ENCODE data around the gene ZNF362. TPM values are rescaled to one million over a fixed set of nuclear protein-coding genes. Genes with fewer than 3 reads are reported as not detected.
A peak's percentile ranks its signal among the peaks of the same experiment; 100 is the strongest.

Gene ZNF362
- total and polyA plus RNA-seq, 2 of the 13 experiments (the other 11 are each of a cell fraction or from before 2014, with no cell fraction given), result 8.3 to 14.2 TPM

GRCh38 chr1:33257772-33258712 is 1.8 kb downstream of the ZNF362 start (continued):
- TF ChIP-seq LRRFIP1 (CRISPR knock-in tag; conservative IDR thresholded peaks at IDR 0.05) (no peak), MATR3 (CRISPR knock-in tag; IDR thresholded peaks at IDR 0.05) (no peak), SETDB1 (CRISPR knock-in tag; IDR thresholded peaks at IDR 0.05; ENCODE audit: borderline replicate concordance) (no peak), ZSCAN20 (CRISPR knock-in tag; IDR thresholded peaks at IDR 0.05; ENCODE audit: borderline replicate concordance) (no peak), SKIL (CRISPR knock-in tag; IDR thresholded peaks at IDR 0.05; ENCODE audit: borderline replicate concordance) (no peak), ZNF761 (CRISPR knock-in tag; conservative IDR thresholded peaks at IDR 0.05) (0 out of 2 replicates have a peak, but pooled peaks have one; percentile 2), CCDC6 (CRISPR knock-in tag; IDR thresholded peaks at IDR 0.05) (0 out of 2 replicates have a peak, but pooled peaks have one; percentile 16), ESRRA (CRISPR knock-in tag; IDR thresholded peaks at IDR 0.05; ENCODE audit: low read depth) (no peak), ATF2 (CRISPR knock-in tag; IDR thresholded peaks at IDR 0.05) (no peak), ZNF354B (CRISPR knock-in tag; IDR thresholded peaks at IDR 0.05) (peak; percentile 73; the same call in 1 of the 2 replicates), ZNF280B (CRISPR knock-in tag; IDR thresholded peaks at IDR 0.05; ENCODE audit: borderline replicate concordance) (peak; percentile 72; the same call in 1 of the 2 replicates), ARID3A (IDR thresholded peaks at IDR 0.05; ENCODE audit: low read depth, low read length) (no peak), ZNF30 (CRISPR knock-in tag; IDR thresholded peaks at IDR 0.05) (no peak), GLMP (CRISPR knock-in tag; IDR thresholded peaks at IDR 0.05; ENCODE audit: borderline replicate concordance) (no peak), CC2D1A (CRISPR knock-in tag; IDR thresholded peaks at IDR 0.05) (no peak), ZNF674 (CRISPR knock-in tag; IDR thresholded peaks at IDR 0.05; ENCODE audit: low read depth) (no peak), ZNF619 (CRISPR knock-in tag; IDR thresholded peaks at IDR 0.05) (0 out of 2 replicates have a peak, but pooled peaks have one; percentile 67)

Measured in HepG2 (cell line).